NCI-H446 (cell line): ENCODE measurements around the gene ABTB2.
A peak's percentile ranks its signal among the peaks of the same experiment; 100 is the strongest.
"Not testable (repeated sequence)": the region's sequence is repeated elsewhere in the genome, so short reads cannot be mapped to it uniquely, and the experiment has no call there.

Source experiments
- DNase-seq, 2 experiments: peaks; one replicate each; lab custom pipeline; 2025; lab: John Stamatoyannopoulos, UW

Gene ABTB2

GRCh38 chr11:34238533-34238932 lies 119.3 kb downstream of the ABTB2 start:
- DNase-seq: no peak

DNA sequence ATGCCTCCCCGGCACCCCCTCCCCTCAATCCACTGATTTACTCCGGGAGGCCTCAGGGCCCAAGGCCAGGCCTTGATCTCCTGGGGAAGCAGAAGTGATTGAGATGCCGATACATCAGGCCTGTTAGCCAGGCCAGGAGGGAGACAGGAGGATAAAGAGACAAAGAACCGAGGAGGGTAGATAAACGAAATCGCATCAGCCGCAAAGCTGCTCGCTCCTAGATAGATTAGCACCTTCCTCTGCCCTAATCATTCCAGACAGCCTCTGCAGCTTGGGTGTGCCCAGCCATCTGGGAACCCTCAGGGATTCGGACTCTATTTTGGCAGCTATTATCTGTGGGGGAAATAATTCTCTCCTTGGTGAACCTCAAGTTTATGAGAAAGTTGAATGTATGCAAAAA lies 121.2 kb downstream of the ABTB2 start:
- DNase-seq: no peak

GRCh38 chr11:34235591-34236071 lies 122.2 kb downstream of the ABTB2 start:
- DNase-seq: no peak

DNA sequence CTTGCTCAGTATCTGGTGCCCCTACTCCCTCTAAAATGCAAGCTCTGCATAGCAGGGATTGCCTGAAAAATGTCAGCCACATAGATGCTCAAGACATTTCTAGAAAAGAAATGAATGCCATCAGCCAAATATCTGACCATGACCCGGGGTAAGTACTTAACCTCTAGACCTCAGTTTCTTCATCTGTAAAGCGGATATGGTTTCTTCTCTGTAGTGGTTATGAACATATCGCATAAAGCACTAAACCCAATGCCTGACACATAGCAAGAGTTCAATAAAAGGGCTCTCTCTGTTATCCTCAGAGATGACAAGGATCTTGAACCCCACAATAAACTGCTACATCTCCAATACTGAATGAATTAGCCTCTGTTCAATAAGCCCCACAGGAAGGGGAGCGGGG lies 122.6 kb downstream of the ABTB2 start:
- DNase-seq: no peak

DNA sequence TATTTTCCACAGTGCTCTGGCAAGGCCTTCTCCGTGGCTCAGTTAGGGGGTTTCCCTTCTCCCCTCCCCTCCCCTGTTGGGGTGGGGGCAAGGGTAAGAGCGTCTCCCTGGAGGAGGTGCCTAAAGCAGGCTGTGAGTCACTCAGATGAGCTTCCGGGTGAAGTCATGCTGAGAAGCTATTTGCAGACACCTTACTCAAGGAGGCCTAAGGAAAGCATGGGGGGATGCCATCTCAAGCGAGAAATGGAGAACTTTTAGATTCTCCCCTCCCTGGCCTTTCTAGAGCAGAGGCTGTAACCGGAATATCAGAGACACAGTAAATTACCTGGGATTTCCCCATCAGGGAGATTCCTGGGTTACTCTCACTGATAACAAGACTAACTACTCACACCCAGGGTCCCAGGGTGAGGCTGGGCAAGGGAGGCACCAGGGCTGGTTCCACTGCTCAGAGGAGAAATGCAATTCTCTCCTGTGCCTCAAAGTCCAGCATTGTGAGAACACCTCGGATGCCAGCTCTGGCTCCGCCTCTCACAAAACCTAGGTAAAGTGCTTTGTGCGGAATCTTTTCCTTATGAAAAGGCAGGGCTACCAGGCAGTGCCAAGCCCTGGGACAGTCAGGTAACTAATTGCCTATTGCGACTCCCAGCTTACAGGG lies 123.6 kb downstream of the ABTB2 start:
- DNase-seq: no peak

DNA sequence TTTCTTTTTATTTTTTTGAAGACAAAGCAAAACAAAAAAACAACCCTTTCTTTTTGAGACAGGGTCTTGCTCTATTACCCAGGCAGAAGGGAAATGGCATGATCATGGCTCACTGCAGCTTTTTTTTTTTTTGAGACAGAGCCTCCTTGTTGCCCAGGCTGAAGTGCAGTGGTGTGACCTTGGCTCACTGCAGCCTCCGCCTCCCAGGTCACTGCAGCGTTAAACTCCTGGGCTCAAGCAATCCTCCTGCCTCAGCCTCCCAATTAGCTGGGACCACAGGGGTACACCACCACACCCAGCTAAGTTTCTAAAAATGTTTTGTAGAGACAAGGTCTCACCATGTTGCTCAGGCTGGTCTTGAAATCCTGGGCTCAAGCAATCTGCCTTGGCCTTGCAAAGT lies 124.6 kb downstream of the ABTB2 start:
- DNase-seq: no peak

DNA sequence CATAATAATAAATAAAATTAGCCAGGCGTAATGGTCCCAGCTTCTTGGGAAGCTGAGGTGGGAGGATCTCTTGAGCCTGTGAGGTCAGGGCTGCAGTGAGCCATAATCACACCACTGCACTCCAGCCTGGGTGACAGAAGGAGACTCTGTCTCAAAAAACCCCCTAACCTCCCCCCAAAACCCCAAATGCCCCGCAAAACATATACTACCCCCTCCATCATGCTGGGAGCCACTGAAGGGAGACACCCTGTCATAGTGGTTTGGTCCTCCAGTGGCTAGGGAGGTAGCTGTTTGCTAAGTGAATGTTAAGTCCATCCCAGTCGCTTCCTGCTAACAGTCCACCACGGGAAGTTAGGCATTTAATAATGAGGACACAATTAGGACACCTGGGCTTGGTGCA lies 125.0 kb downstream of the ABTB2 start:
- no peak for DNase-seq

- DNase-seq: no peak
These were observed 131.6 kb downstream of the ABTB2 start for GRCh38 chr11:34226210-34226609.

DNA sequence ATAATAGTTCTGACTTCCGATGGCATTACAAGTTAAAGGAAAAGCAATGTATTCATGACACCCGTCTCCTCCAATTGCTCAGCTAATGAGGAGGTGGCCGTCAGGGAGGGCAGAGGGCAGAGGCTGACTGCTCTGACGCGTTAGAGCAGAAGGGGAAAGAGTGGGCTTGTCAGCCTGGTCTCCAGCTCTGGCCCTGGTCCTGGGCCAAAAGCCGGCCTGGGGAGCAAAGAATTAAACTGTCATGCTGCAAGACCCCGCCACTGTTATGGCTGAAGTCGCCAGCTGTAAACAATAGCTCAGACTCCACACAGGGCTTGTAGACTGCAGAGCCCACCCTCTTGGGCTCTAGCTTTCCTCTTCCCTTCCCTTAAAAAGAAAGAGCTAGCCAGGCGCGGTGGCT lies 132.7 kb downstream of the ABTB2 start:
- no peak for DNase-seq

DNA sequence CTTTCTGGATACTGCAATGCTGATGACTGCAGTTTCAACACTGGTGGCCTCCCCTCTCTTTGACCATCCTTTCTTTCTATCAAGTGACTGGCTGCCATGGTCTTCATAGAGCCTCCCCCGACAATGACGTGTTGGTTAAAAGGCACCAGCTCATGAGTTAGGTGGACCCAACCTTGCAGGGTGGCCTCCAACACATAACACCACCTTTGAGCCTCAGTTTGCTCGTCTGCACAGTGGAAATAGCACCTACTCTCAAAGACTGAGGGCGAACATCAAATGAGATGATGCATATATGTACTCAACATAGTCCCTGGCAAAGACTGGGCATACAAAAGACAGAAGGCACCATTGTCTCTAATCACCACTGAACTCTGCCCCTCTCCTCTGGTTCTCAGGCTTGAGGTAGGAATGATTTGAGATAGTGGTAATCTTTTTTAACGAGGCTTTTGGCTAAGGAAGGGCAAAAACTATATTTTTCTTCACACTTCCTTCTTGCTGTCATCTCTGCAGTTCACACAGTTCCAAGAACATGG lies 133.3 kb downstream of the ABTB2 start:
- DNase-seq: no peak

GRCh38 chr11:34223907-34224306 lies 133.9 kb downstream of the ABTB2 start:
- no peak for DNase-seq

DNA sequence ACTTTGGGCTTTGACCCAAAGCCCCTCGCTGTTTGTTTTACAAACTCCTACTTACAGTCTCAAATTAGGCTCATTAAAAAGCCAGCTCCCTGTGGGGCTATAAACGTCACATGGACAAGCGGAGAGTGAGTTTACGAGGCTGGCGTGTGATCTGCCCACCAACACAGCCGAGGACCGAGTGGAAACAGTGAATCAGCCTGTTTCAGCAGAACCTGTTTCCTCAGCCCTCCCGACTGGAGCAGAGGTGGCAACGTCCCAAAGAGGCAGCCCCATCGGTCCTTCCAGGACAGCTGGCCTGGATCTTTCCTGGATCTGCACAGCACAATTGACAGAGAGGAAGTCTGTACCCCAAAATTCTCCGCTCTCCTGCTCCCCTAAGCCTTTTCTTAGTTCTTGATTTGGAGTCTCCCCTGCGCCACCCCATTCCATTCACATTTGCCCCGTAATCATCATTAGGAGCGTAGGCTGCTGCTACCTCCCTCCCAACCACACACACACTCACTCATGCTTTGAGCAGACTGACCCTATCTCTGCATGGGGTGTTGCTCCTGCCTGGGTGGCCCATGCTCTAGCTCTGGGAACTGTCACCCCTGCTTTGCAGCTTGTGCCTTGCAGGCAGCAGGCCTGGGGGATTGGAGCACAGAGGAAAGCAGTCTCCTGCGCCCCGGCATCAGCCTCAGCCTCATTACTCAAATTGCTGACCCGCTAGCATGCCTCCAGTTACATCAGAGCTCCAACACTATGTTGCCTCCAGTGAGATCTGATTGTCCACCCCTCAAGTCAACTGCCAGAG lies 134.6 kb downstream of the ABTB2 start:
- no peak for DNase-seq

- no peak for DNase-seq
These were observed 135.8 kb downstream of the ABTB2 start for GRCh38 chr11:34222030-34222429.

- no peak for DNase-seq
These were observed 137.9 kb downstream of the ABTB2 start for GRCh38 chr11:34219941-34220370.

- no peak for DNase-seq
These were observed 138.5 kb downstream of the ABTB2 start for GRCh38 chr11:34219279-34219678.

GRCh38 chr11:34218756-34219155 lies 139.1 kb downstream of the ABTB2 start:
- DNase-seq: not testable (repeated sequence)

DNA sequence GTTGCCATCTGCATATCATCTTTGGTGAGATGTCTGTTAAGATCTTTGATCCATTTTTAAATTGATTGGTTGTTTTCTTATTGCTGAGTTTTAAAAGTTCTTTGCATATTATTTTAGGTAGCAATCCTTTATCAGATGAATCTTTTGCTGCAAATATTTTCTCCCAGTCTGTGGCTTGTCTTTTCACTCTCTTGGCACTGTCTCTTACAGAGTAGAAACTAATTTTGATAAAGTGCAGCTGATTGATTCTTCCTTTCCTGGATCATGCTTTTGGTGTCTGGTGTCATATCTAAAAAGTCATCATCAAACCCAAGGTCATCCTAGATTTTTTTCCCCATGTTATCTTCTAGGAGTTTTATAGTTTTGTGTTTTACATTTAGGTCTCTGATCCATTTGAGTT lies 139.7 kb downstream of the ABTB2 start:
- DNase-seq: no peak

GRCh38 chr11:34216706-34217105 lies 141.1 kb downstream of the ABTB2 start:
- DNase-seq: no peak

DNA sequence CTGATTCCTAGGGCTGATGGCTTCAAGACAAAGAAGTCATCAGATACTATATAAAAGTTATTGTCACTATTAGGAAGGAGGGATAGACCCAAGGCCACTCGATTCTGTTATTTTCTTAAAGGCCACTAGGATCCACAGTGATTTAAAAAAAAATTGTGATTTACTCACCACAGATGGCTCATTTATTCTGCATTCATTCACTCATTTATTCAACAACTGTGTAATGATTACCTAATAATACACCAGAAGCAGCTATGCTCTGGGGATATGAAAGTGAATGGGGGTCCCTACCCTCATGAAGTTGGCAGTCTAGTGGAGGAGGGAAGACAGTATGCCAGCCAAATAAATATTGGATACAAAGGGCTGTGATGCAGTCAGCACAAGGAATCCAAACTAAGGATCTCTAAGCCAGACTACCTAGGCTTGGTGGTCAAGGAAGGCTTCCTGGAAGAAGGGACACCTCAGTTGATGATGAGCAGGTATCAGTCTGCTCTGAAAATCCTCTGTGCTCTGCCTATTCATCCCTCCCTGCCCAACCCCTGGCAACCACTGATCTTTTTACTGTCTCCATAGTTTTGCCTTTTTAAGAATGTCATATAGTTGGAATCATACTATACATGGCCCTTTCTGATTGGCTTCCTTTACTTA lies 141.9 kb downstream of the ABTB2 start:
- no peak for DNase-seq

DNA sequence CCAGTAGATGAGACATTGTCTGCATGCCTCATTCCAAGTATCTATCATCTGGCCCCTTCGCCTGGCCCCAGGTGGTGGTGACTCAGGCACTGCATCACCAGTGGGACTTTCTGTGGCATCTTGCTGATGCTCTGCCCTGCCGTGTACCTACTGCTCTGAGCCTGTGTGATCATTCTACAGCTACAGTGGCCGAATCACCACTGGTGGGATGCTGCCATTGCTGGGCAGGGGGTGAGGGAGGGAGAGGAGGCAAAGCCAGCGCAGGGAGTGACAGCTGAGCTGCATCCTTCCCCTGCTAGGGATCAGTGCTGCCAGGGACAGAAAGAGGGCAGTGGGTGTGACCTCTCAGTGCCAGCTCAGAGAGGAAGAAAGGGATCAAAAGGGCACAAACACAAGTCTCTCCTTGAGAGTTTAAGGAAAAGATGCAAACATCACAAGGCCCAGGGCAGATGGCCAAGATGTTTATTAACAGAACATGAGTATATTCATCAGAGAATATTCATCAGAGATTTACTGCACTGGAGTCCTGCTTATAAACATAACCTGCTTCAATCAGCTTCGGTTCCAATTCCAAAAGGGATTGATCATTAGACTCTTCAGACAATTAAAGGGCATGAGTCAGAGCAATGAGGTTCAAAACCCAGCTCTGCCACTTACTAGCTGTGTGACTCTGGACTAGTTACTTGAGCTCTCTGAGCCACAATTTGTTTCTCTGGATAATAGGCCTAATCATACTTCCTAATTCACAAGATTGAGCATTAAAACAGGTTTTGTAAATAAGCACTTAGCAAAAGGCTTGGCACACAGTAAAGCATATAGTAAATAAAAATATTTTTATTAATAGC lies 142.6 kb downstream of the ABTB2 start:
- DNase-seq: peak in 1 of 2 experiments; percentile 48

DNA sequence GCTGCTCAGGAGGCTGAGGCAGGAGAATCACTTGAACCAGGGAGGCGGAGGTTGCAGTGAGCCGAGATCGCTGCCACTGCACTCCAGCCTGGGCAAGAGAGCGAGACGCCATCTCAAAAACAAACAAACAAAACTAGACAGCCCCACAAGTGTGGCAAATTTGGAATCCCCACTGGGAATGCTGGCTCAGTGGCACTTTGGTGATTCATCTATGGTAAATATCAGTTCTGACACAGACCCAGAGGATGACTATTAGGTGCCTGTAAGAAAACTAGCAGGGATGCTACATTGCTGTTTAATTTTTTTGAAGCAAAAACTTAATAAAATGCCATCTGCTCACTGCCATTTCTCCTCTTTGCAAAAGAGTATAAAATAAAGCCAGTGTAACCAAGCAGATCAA lies 144.4 kb downstream of the ABTB2 start:
- peak in 1 of 2 experiments; percentile 22 for DNase-seq

GRCh38 chr11:34212566-34212965 lies 145.2 kb downstream of the ABTB2 start:
- DNase-seq: no peak
